Thyroid gland (tissue), 4 donors: ENCODE measurements around the gene CHCT1. TPM values are rescaled to one million over a fixed set of nuclear protein-coding genes. Genes with fewer than 3 reads are reported as not detected.

Source experiments
- DNase-seq, 2 donors: peaks; one replicate each; pipeline ENCODE4 v3.0.0-alpha.2; 2019
- H3K27ac ChIP-seq, 3 donors: fragments of 200-600 bp; sonication (generic); 1 replicate in 2 of 3; 2 replicates in 1 of 3; pipeline ENCODE4 v1.5.1; 2016 to 2019; ENCODE audit warnings: mild to moderate bottlenecking in 1 of 3, moderate library complexity in 1 of 3
- H3K27me3 ChIP-seq: fragments of 200-600 bp; sonication (generic); one replicate; pipeline ENCODE4 v1.5.1; 2019
- H3K36me3 ChIP-seq, 2 donors: fragments of 200-600 bp; sonication (generic); one replicate each; pipeline ENCODE4 v1.5.1; 2016 to 2019
- H3K4me1 ChIP-seq, 2 donors: fragments of 200-600 bp; sonication (generic); one replicate each; pipeline ENCODE4 v1.5.1; 2017 to 2019
- H3K4me3 ChIP-seq, 3 donors: fragments of 200-600 bp; sonication (generic); replicated peaks in 1 of 3; 1 replicate in 2 of 3; 2 replicates in 1 of 3; pipeline ENCODE4 v1.5.1; 2016; ENCODE audit warnings: mild to moderate bottlenecking in 1 of 3
- H3K9me3 ChIP-seq: fragments of 200-600 bp; sonication (generic); one replicate; pipeline ENCODE4 v1.5.1; 2017
- CTCF ChIP-seq, 6 experiments: fragments of 200-600 bp in 3 of 6; fragments of 450-650 bp in 3 of 6; sonication (generic) in 3 of 6; IDR thresholded peaks; one replicate each; pipeline ENCODE4 v1.5.1; 2016 to 2019; ENCODE audit warnings: antibody characterized with exemption in 6 of 6, mild to moderate bottlenecking in 2 of 6, inconsistent platforms in 1 of 6, moderate library complexity in 1 of 6
- POLR2A ChIP-seq, 2 donors: fragments of 450-650 bp; IDR thresholded peaks; one replicate each; pipeline ENCODE4 v1.6.1; 2017; ENCODE audit warnings: antibody characterized with exemption in 2 of 2, mild to moderate bottlenecking in 2 of 2, moderate library complexity in 1 of 2
- WGBS, 2 donors: methylation state at CpG; one replicate each; pipeline ENCODE4 v1.1.5; 2017; 5-methylcytosine and 5-hydroxymethylcytosine counted together
- intact Hi-C: fragments of 100-400 bp; cut with DNase I; formaldehyde crosslinking; loops from one replicate; pipeline ENCODE4 v1.15.1; 2023
- total RNA-seq, 4 donors: library from RNA; depleted of rRNA; stranded (reverse); fragments of >200 nt; gene quantifications; one replicate each; pipeline ENCODE4 v1.2.3, GENCODE V29; 2016

Gene CHCT1
- total RNA-seq, 4 donors from 2014 or later, result not detected

GRCh38 chr17:60435244-60436167 is 13.2 kb downstream of the CHCT1 start:
- intact Hi-C loops, result no loop called here
- no peaks in the 10 kb centered on the region for H3K9me3 ChIP-seq
- H3K27me3 ChIP-seq, result no peaks in the 10 kb centered on the region
- WGBS, 2 donors, result 70% methylated on average over 28 of the region's 28 CpGs
- H3K4me1 ChIP-seq, result no peaks in the 10 kb centered on the region
- no peaks in the 10 kb centered on the region for H3K36me3 ChIP-seq
- peak; percentile 66 to 67 for DNase-seq
- no peak overlapping the region for H3K4me3 ChIP-seq
- TF ChIP-seq POLR2A (IDR thresholded peaks at IDR 0.05) (no peak), CTCF (IDR thresholded peaks at IDR 0.05) (peak; percentile 64 to 96 (median 92))
- no peak overlapping the region for H3K27ac ChIP-seq

- WGBS, 2 donors, result 59 to 67% methylated on average over 5 of the region's 5 CpGs
- H3K9me3 ChIP-seq, result no peaks in the 10 kb centered on the region
- DNase-seq, result no peak
- TF ChIP-seq POLR2A (IDR thresholded peaks at IDR 0.05), result no peak
- no peak for TF ChIP-seq CTCF (IDR thresholded peaks at IDR 0.05)
- H3K27ac ChIP-seq, result no peak overlapping the region
- no peaks in the 10 kb centered on the region for H3K27me3 ChIP-seq
- H3K4me3 ChIP-seq, result no peak overlapping the region
- no peaks in the 10 kb centered on the region for H3K4me1 ChIP-seq
- intact Hi-C loops, result no loop called here
- H3K36me3 ChIP-seq, result no peaks in the 10 kb centered on the region
Observed at GRCh38 chr17:60436676-60437075, 14.4 kb downstream of the CHCT1 start.

GRCh38 chr17:60439501-60439900 is 17.2 kb downstream of the CHCT1 start:
- no peaks in the 10 kb centered on the region for H3K27me3 ChIP-seq
- intact Hi-C loops, result no loop called here

GRCh38 chr17:60442271-60443173 is 20.2 kb downstream of the CHCT1 start:
- TF ChIP-seq POLR2A (IDR thresholded peaks at IDR 0.05) (no peak), CTCF (IDR thresholded peaks at IDR 0.05) (no peak)
- no peaks in the 10 kb centered on the region for H3K4me1 ChIP-seq
- H3K27me3 ChIP-seq, result no peaks in the 10 kb centered on the region
- H3K27ac ChIP-seq, result no peak overlapping the region
- DNase-seq, result no peak
- H3K4me3 ChIP-seq, result no peak overlapping the region
- 78 to 82% methylated on average over 6 of the region's 6 CpGs for WGBS, 2 donors
- H3K36me3 ChIP-seq, result peaks cover 7 to 13% of the 10 kb centered on the region in 2 donors
- H3K9me3 ChIP-seq, result no peaks in the 10 kb centered on the region
- intact Hi-C loops, result no loop called here

More at GRCh38 chr17:60439501-60439900, 17.2 kb downstream of the CHCT1 start:
- 39 to 40% methylated on average over 2 of the region's 2 CpGs for WGBS, 2 donors
- Histone ChIP-seq H3K4me3 (no peak overlapping the region), H3K27ac (no peak overlapping the region), H3K4me1 (no peaks in the 10 kb centered on the region), H3K9me3 (no peaks in the 10 kb centered on the region), H3K36me3 (no peaks in the 10 kb centered on the region)
- no peak for DNase-seq
- TF ChIP-seq CTCF (IDR thresholded peaks at IDR 0.05) (no peak), POLR2A (IDR thresholded peaks at IDR 0.05) (no peak)
